ENCODE measurements around the gene FBXO15.

FBXO15 gene

GRCh38 chr18:74113711-74114110 is 33.9 kb downstream of the FBXO15 start:
- DNase-seq, result no peak

GRCh38 chr18:74110976-74111375 is 36.7 kb downstream of the FBXO15 start:
- DNase-seq, result no peak

- DNase-seq, result no peak
Observed at GRCh38 chr18:74110149-74110548, 37.5 kb downstream of the FBXO15 start.

GRCh38 chr18:74108460-74108859 is 39.2 kb downstream of the FBXO15 start:
- DNase-seq, result no peak

DNA sequence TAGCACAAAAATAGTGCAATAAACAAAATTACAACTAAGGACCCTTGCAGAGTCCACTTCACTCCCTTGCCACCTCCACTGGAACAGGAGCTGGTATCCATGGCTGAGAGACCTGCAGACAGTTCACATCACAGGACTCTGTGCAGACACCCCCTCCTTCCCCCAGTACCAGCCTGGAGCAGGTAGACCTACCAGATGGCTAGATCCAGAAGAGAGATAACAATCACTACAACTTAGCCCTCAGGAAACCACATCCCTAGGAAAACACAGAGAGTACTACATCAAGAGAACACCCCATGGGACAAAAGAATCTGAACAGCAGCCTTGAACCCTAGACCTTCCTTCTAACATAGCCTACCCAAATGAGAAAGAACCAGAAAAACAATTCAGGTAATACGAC is 49.8 kb downstream of the FBXO15 start:
- no peak for DNase-seq

DNA sequence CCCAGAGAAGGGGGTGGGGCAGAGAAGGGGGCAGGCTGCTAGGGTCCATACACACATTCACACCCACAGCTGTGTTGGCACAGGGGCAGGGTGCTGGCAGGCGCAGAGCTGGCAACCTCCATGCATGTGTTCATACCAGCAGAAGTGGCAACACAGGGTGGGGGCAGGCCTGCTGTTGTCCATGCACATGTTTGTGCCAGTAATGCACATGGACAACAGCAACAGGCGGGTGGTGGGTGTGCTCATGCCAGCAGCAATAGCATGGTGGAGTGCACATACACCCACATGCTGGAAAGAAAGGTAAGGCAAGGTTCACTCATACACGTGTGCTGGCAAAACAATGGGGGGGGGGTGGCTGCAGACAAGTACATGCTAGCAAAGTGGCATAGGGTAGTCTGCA is 54.7 kb downstream of the FBXO15 start:
- DNase-seq, result no peak

GRCh38 chr18:74084184-74084855 is 63.3 kb downstream of the FBXO15 start:
- DNase-seq, result no peak

DNA sequence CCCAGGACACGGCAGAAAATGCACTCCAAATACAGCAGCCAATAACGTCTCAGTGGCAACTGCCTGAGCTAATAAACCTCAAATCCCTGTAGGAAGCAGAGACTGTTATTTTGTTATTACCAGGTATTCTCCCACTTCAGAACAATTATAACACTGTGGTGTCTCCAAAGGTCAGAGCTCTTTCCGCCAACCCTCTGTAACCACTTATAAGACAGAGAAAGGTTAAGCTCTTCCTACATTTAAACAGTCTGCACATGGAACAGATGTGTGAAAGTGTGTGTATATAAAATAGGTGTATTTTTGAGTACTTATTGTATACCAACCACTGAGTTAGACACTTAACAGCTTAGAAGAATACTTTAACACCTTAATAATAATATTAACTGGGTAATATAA is 64.1 kb downstream of the FBXO15 start:
- DNase-seq, result no peak

GRCh38 chr18:74082742-74083556 is 64.7 kb downstream of the FBXO15 start:
- DNase-seq, result peak in 3 of 4 experiments; percentile 9 to 21 (median 18)

- peak; percentile 55 to 82 (median 77) for DNase-seq
Observed at GRCh38 chr18:74081966-74082741, 65.5 kb downstream of the FBXO15 start.

DNA sequence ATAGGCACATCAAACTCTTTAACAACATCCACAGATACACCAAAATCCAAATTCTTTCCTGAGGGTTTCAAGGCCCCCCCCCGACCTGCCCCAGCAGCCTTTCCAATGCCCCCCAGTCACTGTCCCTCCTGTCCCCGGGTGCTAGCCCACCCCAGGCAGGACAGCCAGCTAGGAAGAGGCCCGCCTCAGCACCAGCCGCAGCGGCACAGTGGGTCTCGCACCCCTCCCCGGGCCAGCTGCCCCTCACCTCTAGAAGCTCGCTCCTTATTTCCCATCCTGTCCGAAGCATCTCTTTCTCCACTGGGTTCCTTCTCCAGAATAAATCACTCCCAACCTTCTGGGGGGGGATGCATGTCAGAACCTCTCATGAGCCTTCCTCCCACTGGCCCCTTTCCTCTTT is 69.4 kb downstream of the FBXO15 start:
- no peak for DNase-seq

DNA sequence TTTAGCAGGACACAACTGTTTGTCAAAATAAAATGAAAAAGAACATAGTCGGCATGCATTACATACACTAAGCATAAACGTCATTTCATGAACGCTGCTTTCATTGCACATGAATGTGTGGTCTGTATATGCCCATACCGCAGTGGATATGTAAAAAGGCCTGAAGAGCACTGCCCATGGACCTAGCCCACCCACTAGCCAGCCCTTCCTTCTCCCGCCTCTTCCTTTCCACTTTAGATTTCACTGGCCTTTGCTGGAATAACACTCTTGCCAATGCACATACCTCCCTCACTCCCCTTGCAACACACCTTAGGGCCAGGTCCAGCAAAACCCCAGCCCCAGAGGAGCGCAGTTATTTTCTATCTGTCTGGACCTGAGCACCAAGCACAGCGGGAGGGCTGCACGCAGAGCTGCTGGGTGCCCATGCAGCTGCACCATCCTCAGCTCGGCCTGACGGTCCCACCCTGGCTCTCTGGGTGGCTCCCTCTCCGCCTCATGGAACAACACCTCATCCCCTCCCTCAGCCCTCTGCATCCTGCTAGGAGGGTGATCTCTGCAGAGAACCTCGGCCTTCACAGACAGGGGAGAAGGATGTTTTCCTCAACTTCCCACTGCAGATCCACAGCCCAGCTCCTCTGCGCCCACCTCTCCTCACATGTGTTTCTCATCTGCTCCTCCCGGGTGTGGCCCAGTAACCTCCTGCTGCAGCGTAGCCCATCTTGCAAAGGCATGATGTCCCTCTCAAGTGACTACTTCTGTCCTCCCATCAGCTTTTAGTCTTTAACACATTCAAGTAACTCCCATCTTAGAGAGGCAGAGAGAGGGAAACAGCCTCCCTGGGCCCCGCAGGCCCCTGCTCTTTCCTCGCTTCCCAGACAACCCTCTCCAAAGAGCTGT is 72.7 kb downstream of the FBXO15 start:
- DNase-seq, result no peak

DNA sequence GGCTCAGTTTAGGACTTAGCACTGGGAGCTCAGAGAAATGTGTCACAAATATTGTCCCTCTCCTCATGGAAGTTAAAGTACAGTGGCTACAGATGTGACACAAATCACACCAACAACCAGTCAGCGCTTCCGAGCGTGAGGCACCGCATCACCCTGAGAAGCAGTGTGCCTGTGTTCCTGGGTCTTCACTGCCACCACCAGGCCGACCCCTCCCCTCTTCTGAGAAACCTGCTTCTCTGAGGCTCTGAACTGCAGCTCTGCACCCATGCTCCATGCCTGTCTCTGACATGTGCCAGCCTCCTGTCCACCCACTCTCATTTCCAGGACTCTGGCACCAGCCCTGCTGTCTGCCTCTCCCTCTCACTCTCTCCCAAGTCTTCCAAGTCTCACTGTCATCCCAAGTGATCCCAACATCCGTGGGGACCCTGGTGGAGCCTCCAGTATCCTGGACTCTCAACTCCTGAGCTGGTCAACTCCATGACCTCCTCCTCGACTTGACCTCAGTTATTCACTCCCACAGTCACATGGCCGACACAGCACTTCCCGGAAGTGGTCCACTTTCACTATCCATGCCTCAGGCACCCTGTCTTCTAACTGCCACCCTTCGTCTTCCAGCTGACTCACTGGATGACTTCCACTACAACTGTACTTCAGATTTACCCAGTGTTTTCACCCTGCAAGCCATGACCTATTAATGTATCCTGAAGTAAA is 73.5 kb downstream of the FBXO15 start:
- DNase-seq, result no peak

DNA sequence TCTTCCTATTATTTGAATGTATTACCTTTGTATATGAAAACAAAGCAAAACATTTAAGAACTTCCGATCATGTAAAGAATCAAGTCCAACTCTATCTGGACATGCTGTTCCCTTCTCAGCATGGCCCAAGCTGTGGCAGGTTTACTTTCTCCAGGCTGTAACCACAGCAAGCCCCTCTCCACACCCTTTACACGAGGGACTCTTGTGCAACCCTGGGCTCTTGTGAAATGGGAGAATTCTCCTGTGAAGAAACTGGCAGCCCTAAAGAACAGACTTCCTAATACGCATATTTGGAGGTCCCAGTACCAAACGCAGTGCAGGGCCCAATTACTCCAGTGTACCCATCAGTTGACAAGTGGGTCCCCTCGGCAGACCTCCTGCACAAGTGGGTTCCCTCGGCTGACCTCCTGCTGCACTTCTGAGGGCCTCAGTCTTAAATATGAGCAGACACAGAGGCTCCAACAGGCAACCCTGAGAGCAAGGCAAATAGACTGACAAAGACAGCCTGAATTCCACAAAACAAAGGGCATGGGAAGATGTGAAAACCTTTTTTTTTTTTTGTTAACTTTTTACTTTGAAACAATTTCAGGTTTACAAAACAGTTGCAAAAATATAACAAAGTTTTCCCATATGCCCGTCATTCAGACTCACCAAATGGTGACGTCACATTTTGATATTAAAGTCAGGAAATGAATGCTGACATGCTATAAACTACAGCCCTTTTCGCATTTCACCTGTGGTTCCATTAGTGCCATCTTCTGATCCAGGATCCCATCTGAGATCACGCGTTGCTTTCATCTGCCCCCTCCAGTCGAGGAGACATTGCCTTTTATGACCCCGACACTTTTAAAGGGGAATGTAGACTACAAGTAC is 78.2 kb downstream of the FBXO15 start:
- DNase-seq, result peak; percentile 63 to 71 (median 65)

- peak; percentile 46 to 67 (median 54) for DNase-seq
Observed at GRCh38 chr18:74068296-74068695, 79.3 kb downstream of the FBXO15 start.

- no peak for DNase-seq
Observed at GRCh38 chr18:74066018-74066417, 81.6 kb downstream of the FBXO15 start.

DNA sequence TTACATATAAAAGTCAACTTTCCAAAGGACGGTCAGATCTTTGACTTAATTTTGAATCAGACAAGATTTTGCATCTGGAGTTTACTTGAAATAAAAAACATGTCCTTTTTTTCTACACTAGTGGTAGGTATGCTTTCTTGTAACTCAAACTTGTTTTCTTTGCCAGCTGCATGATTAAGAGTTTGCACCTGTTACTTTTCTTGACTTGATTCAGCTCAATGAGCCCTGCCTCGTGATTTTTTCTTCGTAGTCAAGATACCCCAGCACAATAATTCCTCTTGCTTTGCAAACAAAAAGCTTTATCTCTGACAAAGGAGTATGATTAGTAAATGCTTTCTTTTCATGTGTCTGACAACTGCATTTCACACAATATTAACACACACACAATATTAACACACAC is 82.3 kb downstream of the FBXO15 start:
- DNase-seq, result no peak

DNA sequence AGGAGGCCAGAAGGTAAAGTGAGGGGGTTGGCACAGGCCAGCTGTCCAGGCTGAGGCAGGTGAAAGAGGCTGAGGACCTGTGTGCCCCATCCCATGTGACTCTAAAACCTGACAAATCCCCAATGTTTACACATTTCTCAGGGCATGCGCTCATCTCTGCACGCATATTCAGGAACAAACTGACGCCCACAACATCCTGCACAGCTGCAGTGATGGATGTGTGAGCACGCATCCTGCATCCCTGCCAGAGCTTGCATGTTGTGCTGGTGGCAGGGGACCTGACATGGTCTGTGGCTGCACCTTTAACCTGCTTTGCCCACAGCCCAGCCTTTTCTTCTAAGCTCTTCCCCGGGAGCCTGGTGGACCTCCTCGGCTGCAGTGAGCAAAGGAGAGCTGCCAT is 83.1 kb downstream of the FBXO15 start:
- DNase-seq, result peak in 3 of 4 experiments; percentile 18 to 51 (median 39)

GRCh38 chr18:74063557-74063956 is 84.1 kb downstream of the FBXO15 start:
- DNase-seq, result no peak

DNA sequence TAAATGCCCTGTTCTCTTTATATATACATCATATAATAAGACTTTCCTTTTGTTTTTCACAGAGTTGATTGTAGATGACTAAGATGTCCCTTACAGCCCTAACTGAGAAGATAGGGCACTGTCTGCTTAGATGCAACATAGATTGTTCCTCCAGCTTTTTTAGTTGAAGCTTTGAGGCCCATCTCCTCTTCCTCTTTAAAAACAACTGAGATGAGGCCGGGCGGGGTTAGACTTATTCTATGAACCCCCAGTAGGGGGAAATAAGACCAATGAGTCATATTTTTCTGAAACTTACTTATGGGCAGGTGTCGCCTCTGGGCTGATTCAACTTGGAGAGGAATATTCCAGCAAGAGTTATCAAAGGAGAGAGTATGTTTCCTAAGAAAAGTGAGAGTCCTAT is 84.6 kb downstream of the FBXO15 start:
- no peak for DNase-seq

DNA sequence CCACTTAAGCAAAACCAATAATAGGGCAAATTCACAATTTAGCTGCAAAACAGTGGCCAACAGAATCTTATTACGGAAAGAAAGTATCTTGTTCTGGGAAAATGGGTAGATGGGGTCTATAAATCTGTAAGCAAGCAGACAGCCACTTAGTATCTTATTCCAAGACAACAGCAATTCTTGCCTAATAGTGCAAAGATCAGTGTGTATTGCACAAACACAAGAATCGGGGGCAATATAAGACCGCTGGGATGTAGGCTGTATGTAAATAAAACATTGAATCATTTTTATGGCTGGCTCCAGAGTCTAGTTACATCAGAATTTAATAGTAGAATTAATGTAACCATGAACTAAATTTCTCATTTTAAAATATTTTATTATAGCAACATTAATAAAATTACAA is 85.6 kb downstream of the FBXO15 start:
- DNase-seq, result no peak

Measured in suppressor macrophage (primary cell).